ENCODE data around the gene CLCN6.

CLCN6 gene

GRCh38 chr1:11880181-11880575, 74.2 kb downstream of the CLCN6 start:
- Mint-ChIP-seq H3K9me3 (ENCODE audit: low read depth) (no peaks in the 10 kb centered on the region), H3K27ac (no peak overlapping the region), H3K4me3 (no peak overlapping the region), H3K4me1 (ENCODE audit: low read depth) (no peaks in the 10 kb centered on the region), H3K36me3 (no peaks in the 10 kb centered on the region), H3K27me3 (no peaks in the 10 kb centered on the region)

GRCh38 chr1:11880911-11881748, 75.1 kb downstream of the CLCN6 start:
- Mint-ChIP-seq H3K36me3 (no peaks in the 10 kb centered on the region), H3K27me3 (no peaks in the 10 kb centered on the region), H3K4me3 (no peak overlapping the region), H3K27ac (no peak overlapping the region), H3K4me1 (ENCODE audit: low read depth) (no peaks in the 10 kb centered on the region), H3K9me3 (ENCODE audit: low read depth) (no peaks in the 10 kb centered on the region)

GRCh38 chr1:11881749-11882441, 75.9 kb downstream of the CLCN6 start:
- Mint-ChIP-seq H3K4me3 (no peak overlapping the region), H3K4me1 (ENCODE audit: low read depth) (no peaks in the 10 kb centered on the region), H3K9me3 (ENCODE audit: low read depth) (no peaks in the 10 kb centered on the region), H3K36me3 (no peaks in the 10 kb centered on the region), H3K27me3 (no peaks in the 10 kb centered on the region), H3K27ac (no peak overlapping the region)

DNA sequence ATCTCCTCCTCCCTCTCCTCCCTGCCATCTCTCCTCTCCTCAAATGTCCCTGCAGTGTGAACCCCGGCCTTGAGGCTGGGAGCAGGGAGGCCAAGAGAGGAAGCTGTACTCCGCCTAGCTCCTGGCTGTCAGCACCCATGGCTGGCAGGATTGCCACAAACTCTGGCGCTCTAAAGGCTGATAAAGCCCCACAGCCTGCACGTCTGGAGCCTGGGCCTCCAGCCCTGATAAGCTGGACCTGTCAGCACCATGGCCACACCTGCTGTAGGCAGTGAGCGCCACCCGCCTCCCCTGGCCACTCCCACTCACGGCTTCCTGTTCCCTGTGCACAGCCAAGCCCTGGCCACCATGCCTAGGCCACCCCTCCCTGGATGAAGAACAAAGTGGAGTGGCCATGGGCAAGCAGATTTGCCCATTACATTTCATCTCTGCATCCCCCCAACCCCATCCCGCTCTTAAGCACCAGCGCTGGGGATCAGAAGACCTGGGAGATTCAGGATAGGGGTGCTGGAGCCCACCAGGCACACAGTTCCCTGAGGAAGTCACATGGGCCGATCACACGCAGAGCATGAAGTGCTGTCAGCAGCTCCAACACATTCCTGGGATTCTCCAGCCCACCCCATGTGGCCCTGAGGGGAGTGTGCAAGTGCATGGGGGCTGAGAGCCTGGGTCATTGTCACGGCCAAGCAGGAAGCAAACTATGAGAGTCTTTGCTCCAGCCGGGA, 77.0 kb downstream of the CLCN6 start:
- no peaks in the 10 kb centered on the region for H3K4me1 Mint-ChIP-seq (ENCODE audit: low read depth)
- no peaks in the 10 kb centered on the region for H3K9me3 Mint-ChIP-seq (ENCODE audit: low read depth)
- H3K27ac Mint-ChIP-seq = no peak overlapping the region
- no peak overlapping the region for H3K4me3 Mint-ChIP-seq
- H3K36me3 Mint-ChIP-seq = no peaks in the 10 kb centered on the region
- no peaks in the 10 kb centered on the region for H3K27me3 Mint-ChIP-seq

GRCh38 chr1:11885916-11886315, 79.9 kb downstream of the CLCN6 start:
- no peak overlapping the region for H3K4me3 Mint-ChIP-seq
- no peaks in the 10 kb centered on the region for H3K9me3 Mint-ChIP-seq (ENCODE audit: low read depth)
- no peaks in the 10 kb centered on the region for H3K4me1 Mint-ChIP-seq (ENCODE audit: low read depth)
- no peaks in the 10 kb centered on the region for H3K36me3 Mint-ChIP-seq
- H3K27ac Mint-ChIP-seq = no peak overlapping the region
- H3K27me3 Mint-ChIP-seq = peaks cover 1% of the 10 kb centered on the region

- Mint-ChIP-seq H3K27me3 (peaks cover 1% of the 10 kb centered on the region), H3K27ac (no peak overlapping the region), H3K4me1 (ENCODE audit: low read depth) (no peaks in the 10 kb centered on the region), H3K9me3 (ENCODE audit: low read depth) (no peaks in the 10 kb centered on the region), H3K4me3 (no peak overlapping the region), H3K36me3 (no peaks in the 10 kb centered on the region)
Measured at GRCh38 chr1:11886986-11887665, 81.1 kb downstream of the CLCN6 start.

- H3K27me3 Mint-ChIP-seq = peaks cover 1% of the 10 kb centered on the region
- no peaks in the 10 kb centered on the region for H3K9me3 Mint-ChIP-seq (ENCODE audit: low read depth)
- H3K4me3 Mint-ChIP-seq = no peak overlapping the region
- no peak overlapping the region for H3K27ac Mint-ChIP-seq
- H3K36me3 Mint-ChIP-seq = no peaks in the 10 kb centered on the region
- H3K4me1 Mint-ChIP-seq (ENCODE audit: low read depth) = no peaks in the 10 kb centered on the region
Measured at GRCh38 chr1:11887666-11888007, 81.6 kb downstream of the CLCN6 start.

- Mint-ChIP-seq H3K27me3 (peaks cover 1% of the 10 kb centered on the region), H3K9me3 (ENCODE audit: low read depth) (no peaks in the 10 kb centered on the region), H3K4me3 (no peak overlapping the region), H3K36me3 (no peaks in the 10 kb centered on the region), H3K27ac (no peak overlapping the region), H3K4me1 (ENCODE audit: low read depth) (no peaks in the 10 kb centered on the region)
Measured at GRCh38 chr1:11888206-11888876, 82.3 kb downstream of the CLCN6 start.

DNA sequence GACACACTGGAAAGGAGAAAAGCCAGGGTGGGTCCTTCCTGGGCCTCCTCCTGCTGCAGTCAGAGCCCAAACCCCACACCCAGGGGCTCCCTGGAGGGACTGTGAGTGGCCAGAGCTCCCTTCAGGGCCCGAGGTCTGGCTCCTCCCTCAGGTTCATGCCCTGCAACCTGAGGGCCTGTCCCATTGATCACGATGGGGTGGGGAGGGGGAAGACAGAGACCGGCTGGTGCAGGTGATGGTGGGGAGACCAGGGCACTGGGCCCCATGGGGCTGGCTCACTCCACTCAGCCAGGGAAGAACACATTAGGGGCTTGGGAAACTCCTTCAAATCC, 82.9 kb downstream of the CLCN6 start:
- H3K27ac Mint-ChIP-seq = no peak overlapping the region
- peaks cover 2% of the 10 kb centered on the region for H3K27me3 Mint-ChIP-seq
- no peaks in the 10 kb centered on the region for H3K9me3 Mint-ChIP-seq (ENCODE audit: low read depth)
- H3K4me3 Mint-ChIP-seq = no peak overlapping the region
- H3K4me1 Mint-ChIP-seq (ENCODE audit: low read depth) = no peaks in the 10 kb centered on the region
- H3K36me3 Mint-ChIP-seq = no peaks in the 10 kb centered on the region

GRCh38 chr1:11891433-11892186, 85.6 kb downstream of the CLCN6 start:
- H3K4me1 Mint-ChIP-seq (ENCODE audit: low read depth) = no peaks in the 10 kb centered on the region
- no peaks in the 10 kb centered on the region for H3K9me3 Mint-ChIP-seq (ENCODE audit: low read depth)
- no peak overlapping the region for H3K4me3 Mint-ChIP-seq
- H3K27me3 Mint-ChIP-seq = peaks cover 5% of the 10 kb centered on the region
- H3K27ac Mint-ChIP-seq = no peak overlapping the region
- no peaks in the 10 kb centered on the region for H3K36me3 Mint-ChIP-seq
